ENCODE data around the gene FASTK. TPM values are rescaled to one million over a fixed set of nuclear protein-coding genes. Genes with fewer than 3 reads are reported as not detected.

FASTK gene
- total RNA-seq, 1 experiment from 2014 or later = 95.0 TPM

GRCh38 chr7:151100921-151101320, 20.3 kb upstream of the FASTK start:
- BruUV-seq (replicated peaks) = no TSS peak
- CTCF ChIA-PET = no interaction called here
- DNase-seq (ENCODE audit: low read depth, low spot score) (no peak), ATAC-seq (no peak)
- TF ChIP-seq REST (IDR thresholded peaks at IDR 0.05; ENCODE audit: insufficient read depth in 1 of 2, low read depth in 2 of 2, low read length in 1 of 2) (no peak), SIN3A (IDR thresholded peaks at IDR 0.05; ENCODE audit: borderline replicate concordance, insufficient read depth, low read depth, low read length) (no peak), TCF7L2 (IDR thresholded peaks at IDR 0.05; ENCODE audit: low read depth, low read length) (no peak), POLR2AphosphoS5 (IDR thresholded peaks at IDR 0.05; ENCODE audit: low read depth, low read length) (no peak), CTCF (IDR thresholded peaks at IDR 0.05) (no peak)
- Histone ChIP-seq H3K4me3 (ENCODE audit: low read depth in 2 of 2, low read length in 2 of 2) (no peak overlapping the region), H3K27ac (ENCODE audit: low read length) (no peak overlapping the region), H3K27me3 (ENCODE audit: control insufficient read depth, insufficient read depth, low read length) (no peaks in the 10 kb centered on the region), H3K9me3 (ENCODE audit: control insufficient read depth, insufficient read depth, low read depth, low read length) (no peaks in the 10 kb centered on the region), H3K4me1 (ENCODE audit: control insufficient read depth, insufficient read depth, low read length) (no peaks in the 10 kb centered on the region), H3K36me3 (ENCODE audit: control insufficient read depth, insufficient read depth, low read length) (no peaks in the 10 kb centered on the region)
- in situ Hi-C loops (cut with HindIII; ENCODE audit: low pct_unique_long_range_greater_than_20kb, low sequenced_read_pairs) = no loop called here
- intact Hi-C loops (cut with micrococcal nuclease; ENCODE audit: unreplicated experiment) = no loop called here
- POLR2A ChIA-PET = no interaction called here

GRCh38 chr7:151099486-151100211, 19.0 kb upstream of the FASTK start:
- no peaks in the 10 kb centered on the region for H3K27me3 ChIP-seq (ENCODE audit: control insufficient read depth, insufficient read depth, low read length)
- CTCF ChIA-PET = no interaction called here
- BruUV-seq (replicated peaks) = no TSS peak

More at GRCh38 chr7:151099486-151100211, 19.0 kb upstream of the FASTK start:
- no peak overlapping the region for H3K4me3 ChIP-seq (ENCODE audit: low read depth in 2 of 2, low read length in 2 of 2)
- ATAC-seq (no peak), DNase-seq (ENCODE audit: low read depth, low spot score) (no peak)
- in situ Hi-C loops (cut with HindIII; ENCODE audit: low pct_unique_long_range_greater_than_20kb, low sequenced_read_pairs) (no loop called here), intact Hi-C loops (cut with micrococcal nuclease; ENCODE audit: unreplicated experiment) (no loop called here)
- TF ChIP-seq TCF7L2 (IDR thresholded peaks at IDR 0.05; ENCODE audit: low read depth, low read length) (no peak), CTCF (IDR thresholded peaks at IDR 0.05) (no peak), SIN3A (IDR thresholded peaks at IDR 0.05; ENCODE audit: borderline replicate concordance, insufficient read depth, low read depth, low read length) (no peak), POLR2AphosphoS5 (IDR thresholded peaks at IDR 0.05; ENCODE audit: low read depth, low read length) (no peak), REST (IDR thresholded peaks at IDR 0.05; ENCODE audit: insufficient read depth in 1 of 2, low read depth in 2 of 2, low read length in 1 of 2) (no peak)
- no peaks in the 10 kb centered on the region for H3K36me3 ChIP-seq (ENCODE audit: control insufficient read depth, insufficient read depth, low read length)
- no peaks in the 10 kb centered on the region for H3K4me1 ChIP-seq (ENCODE audit: control insufficient read depth, insufficient read depth, low read length)
- no peaks in the 10 kb centered on the region for H3K9me3 ChIP-seq (ENCODE audit: control insufficient read depth, insufficient read depth, low read depth, low read length)
- H3K27ac ChIP-seq (ENCODE audit: low read length) = no peak overlapping the region
- POLR2A ChIA-PET = no interaction called here
